Amniotic stem cell (primary cell): ENCODE results near the gene ACAP3.

ENCODE experiments used
- DNase-seq: peaks from one replicate; lab custom pipeline; 2025; lab: John Stamatoyannopoulos, UW

Gene ACAP3

GRCh38 chr1:1300352-1300739 lies 7.4 kb downstream of the ACAP3 start:
- no peak for DNase-seq

GRCh38 chr1:1299686-1300351 lies 7.9 kb downstream of the ACAP3 start:
- DNase-seq, result no peak

- no peak for DNase-seq
Measured at GRCh38 chr1:1298861-1299685, 8.7 kb downstream of the ACAP3 start.

DNA sequence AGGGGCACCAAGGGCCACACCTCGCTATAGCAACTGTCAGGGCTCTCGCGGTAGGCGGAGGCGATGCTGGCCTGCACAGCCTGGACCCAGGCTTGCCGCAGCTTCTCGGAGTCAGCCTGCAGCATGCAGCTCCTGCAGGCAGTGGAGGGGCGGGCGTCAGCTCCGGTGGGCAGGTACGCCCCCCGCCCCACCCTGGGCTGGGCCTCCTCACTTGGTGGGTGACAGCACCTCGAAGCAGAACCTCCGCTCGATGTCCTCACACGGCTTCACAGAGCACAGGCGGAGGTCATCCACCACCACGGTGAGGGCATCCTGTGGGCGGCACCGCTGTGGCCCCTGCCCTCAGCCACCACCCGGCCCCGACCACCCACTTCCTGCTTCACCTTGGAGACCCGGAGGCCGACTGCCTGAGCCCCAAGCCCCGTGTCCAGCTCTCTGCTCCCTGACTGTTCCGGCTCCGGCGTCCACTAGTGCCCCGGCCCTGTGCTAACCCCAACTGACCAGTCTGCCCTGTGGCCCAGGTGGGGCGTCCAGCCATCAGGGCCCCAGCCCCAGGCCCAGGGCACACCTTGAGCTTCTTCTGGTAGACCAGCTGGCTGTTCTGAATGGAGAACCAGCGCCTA lies 9.8 kb downstream of the ACAP3 start:
- no peak for DNase-seq

- no peak for DNase-seq
Measured at GRCh38 chr1:1296070-1297061, 11.4 kb downstream of the ACAP3 start.

- DNase-seq, result no peak
Measured at GRCh38 chr1:1295154-1295923, 12.4 kb downstream of the ACAP3 start.

GRCh38 chr1:1294250-1294890 lies 13.4 kb downstream of the ACAP3 start:
- DNase-seq, result no peak

GRCh38 chr1:1293263-1294249 lies 14.2 kb downstream of the ACAP3 start:
- no peak for DNase-seq

DNA sequence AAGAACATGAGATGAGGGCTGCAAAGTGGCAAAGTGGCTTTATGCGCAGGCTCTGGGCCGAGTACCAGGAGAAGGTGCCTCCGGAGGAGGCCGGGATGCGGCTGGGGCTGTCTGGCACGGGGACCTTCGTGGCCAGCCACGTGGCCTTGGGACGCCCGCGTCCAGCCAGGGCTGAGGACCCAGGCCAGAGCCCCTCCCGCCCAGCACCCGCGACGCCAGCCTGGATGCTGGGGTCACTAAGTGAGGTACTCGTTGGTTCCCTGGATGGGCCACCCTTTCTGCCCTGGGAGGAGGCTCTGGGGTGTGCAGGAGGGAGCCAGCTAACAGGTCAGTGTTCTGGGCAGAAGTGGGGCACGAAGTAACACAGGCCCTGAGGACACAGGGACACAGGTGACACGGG lies 14.9 kb downstream of the ACAP3 start:
- DNase-seq, result no peak

DNA sequence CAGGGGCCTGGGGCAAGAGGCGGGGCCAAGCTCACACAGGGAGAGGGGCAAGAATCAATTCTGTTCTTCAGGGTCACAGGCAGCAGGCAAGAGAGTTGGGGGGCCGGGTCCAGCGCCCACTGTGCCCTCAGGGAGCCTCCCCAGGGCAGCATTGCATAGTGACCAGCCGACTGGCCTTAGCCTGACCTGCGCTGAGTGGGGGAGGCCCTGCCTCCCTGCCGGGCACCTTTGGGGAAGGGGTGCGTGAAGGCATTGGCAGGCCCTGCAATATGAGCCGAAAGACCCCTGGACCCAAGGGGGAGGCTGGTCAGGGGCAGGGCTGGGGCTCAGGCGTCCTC lies 15.3 kb downstream of the ACAP3 start:
- no peak for DNase-seq

GRCh38 chr1:1291548-1292441 lies 15.9 kb downstream of the ACAP3 start:
- DNase-seq, result no peak

- DNase-seq, result no peak
Measured at GRCh38 chr1:1291023-1291528, 16.7 kb downstream of the ACAP3 start.

DNA sequence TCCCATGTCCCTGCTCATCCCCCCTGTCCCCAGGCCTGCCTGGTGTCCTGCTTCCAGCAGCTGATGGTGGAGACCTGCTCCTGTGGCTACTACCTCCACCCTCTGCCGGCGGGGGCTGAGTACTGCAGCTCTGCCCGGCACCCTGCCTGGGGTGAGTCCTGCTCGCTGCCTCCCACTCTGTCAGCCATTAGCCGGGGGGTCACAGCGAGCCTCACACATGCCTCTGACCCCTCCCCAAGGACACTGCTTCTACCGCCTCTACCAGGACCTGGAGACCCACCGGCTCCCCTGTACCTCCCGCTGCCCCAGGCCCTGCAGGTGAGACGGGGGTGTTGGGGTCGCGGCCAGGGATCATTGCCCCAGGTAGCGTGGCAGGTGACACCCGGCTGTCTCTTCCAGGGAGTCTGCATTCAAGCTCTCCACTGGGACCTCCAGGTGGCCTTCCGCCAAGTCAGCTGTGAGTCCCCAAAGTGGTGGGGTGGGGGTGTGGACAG lies 17.4 kb downstream of the ACAP3 start:
- no peak for DNase-seq

DNA sequence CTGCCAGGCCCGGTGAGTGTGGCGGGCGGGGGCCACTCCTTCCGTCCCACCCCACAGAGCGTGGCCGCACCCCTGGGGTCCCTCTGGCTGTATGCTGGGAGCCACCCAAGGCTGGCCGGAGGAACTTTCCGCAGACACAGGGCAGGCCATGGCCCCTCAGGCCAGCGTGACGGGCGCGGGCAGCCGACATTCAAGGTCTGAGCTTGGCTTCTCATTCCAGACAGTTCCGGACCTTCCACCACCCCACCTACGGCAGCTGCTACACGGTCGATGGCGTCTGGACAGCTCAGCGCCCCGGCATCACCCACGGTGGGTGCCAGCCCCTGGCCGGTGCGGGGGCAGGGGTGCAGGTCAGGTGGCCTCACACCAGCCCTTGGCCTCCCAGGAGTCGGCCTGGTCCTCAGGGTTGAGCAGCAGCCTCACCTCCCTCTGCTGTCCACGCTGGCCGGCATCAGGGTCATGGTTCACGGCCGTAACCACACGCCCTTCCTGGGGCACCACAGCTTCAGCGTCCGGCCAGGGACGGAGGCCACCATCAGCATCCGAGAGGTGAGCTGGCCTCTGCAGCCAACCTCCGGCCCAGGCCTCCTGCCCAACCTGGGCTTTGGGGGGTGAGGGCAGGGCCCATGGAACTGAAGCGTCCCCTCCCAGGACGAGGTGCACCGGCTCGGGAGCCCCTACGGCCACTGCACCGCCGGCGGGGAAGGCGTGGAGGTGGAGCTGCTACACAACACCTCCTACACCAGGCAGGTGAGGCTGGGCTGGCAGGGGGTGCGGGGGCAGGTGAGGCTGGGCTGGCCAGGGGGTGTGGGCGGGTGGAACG lies 20.2 kb downstream of the ACAP3 start:
- no peak for DNase-seq

DNA sequence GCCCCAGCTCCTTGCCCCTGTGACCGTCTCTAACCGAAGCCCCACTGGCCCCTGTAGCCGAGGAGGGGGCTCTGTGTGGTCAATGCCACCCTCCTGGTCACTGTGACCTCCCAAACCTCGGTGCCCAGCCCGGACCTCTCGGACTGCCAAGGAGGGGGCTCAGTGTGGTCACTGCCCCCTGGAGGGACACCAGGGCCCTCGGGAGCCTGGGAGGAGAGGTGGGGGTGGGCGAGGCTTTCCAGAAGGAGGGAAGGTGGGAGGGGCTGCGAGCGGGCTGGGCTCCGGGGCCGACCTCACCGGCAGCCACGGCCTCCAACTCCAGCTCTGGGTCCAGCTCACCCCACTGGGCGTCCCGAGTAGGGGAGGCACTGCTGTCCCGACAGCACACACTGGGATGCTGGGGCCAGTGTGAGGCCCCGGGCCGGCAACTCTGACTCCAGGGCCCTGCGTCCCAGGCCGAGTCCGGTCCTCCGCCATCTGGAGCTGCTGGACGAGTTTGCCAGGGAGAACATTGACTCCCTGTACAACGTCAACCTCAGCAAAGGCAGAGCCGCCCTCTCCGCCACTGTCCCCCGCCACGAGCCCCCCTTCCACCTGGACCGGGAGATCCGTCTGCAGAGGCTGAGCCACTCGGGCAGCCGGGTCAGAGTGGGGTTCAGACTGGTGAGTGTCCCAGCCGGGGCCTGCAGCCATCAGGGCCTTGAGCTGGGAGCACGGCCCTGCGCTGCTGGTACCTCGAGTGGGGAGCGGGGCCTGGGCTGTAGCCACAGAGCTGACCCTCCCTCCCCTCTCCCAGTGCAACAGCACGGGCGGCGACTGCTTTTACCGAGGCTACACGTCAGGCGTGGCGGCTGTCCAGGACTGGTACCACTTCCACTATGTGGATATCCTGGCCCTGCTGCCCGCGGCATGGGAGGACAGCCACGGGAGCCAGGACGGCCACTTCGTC lies 21.1 kb downstream of the ACAP3 start:
- DNase-seq, result no peak
